Measurements from ENCODE around the gene PLEKHG7. TPM values are rescaled to one million over a fixed set of nuclear protein-coding genes. Genes with fewer than 3 reads are reported as not detected.

PLEKHG7 gene
- total RNA-seq, 2 donors from 2014 or later, result not detected

GRCh38 chr12:92810370-92810769 lies 107.6 kb downstream of the PLEKHG7 start:
- Histone ChIP-seq H3K27ac (no peak overlapping the region), H3K27me3 (replicated peaks; ENCODE audit: insufficient read depth) (no peaks in the 10 kb centered on the region), H3K4me3 (no peak overlapping the region), H3K36me3 (peaks cover 8% of the 10 kb centered on the region), H3K4me1 (ENCODE audit: control insufficient read depth in 1 of 2, low read depth in 2 of 2) (no peaks in the 10 kb centered on the region), H3K9me3 (no peaks in the 10 kb centered on the region)
- no peak for ATAC-seq (ENCODE audit: insufficient number of reproducible peaks, low FRiP score, low read depth)
- no peak for TF ChIP-seq CTCF (IDR thresholded peaks at IDR 0.05)
- no peak for DNase-seq (ENCODE audit: low spot score)

GRCh38 chr12:92814584-92814983 lies 111.8 kb downstream of the PLEKHG7 start:
- Histone ChIP-seq H3K4me3 (no peak overlapping the region), H3K36me3 (peaks cover 9% of the 10 kb centered on the region), H3K27ac (no peak overlapping the region), H3K4me1 (ENCODE audit: control insufficient read depth in 1 of 2, low read depth in 2 of 2) (no peaks in the 10 kb centered on the region), H3K9me3 (no peaks in the 10 kb centered on the region), H3K27me3 (replicated peaks; ENCODE audit: insufficient read depth) (no peaks in the 10 kb centered on the region)
- ATAC-seq (ENCODE audit: insufficient number of reproducible peaks, low FRiP score, low read depth), result no peak
- DNase-seq (ENCODE audit: low spot score), result no peak
- TF ChIP-seq CTCF (IDR thresholded peaks at IDR 0.05), result no peak

- Histone ChIP-seq H3K27ac (no peak overlapping the region), H3K4me1 (ENCODE audit: control insufficient read depth in 1 of 2, low read depth in 2 of 2) (no peaks in the 10 kb centered on the region)
Observed at GRCh38 chr12:92821142-92821541, 118.4 kb downstream of the PLEKHG7 start.

More at GRCh38 chr12:92821142-92821541, 118.4 kb downstream of the PLEKHG7 start:
- no peak for TF ChIP-seq CTCF (IDR thresholded peaks at IDR 0.05)
- Histone ChIP-seq H3K27me3 (replicated peaks; ENCODE audit: insufficient read depth) (no peaks in the 10 kb centered on the region), H3K4me3 (no peak overlapping the region), H3K36me3 (peaks cover 5% of the 10 kb centered on the region), H3K9me3 (no peaks in the 10 kb centered on the region)
- DNase-seq (ENCODE audit: low spot score), result no peak
- ATAC-seq (ENCODE audit: insufficient number of reproducible peaks, low FRiP score, low read depth), result no peak

Other genes starting within 250 kb of the PLEKHG7 start
- 10 to 100 TPM; 19.1 to 40.1 TPM for gene EEA1, start 226.3 kb downstream of the PLEKHG7 start, total RNA-seq

All from thoracic aorta (tissue), 2 donors.